NT2/D1 (cell line): ENCODE results near the gene MMP1.

Experiments used
- SUZ12 ChIP-seq: IDR thresholded peaks from 2 replicates; pipeline ENCODE4 v1.6.1; 2011; ENCODE audit not compliant: insufficient read length, insufficient read depth; ENCODE audit errors: extremely low read depth
- ZNF274 ChIP-seq: IDR thresholded peaks from 2 replicates; pipeline ENCODE4 v1.6.1; 2011; ENCODE audit warnings: mild to moderate bottlenecking, low read depth, low read length

GRCh38 chr11:102831489-102832440, 33.8 kb upstream of the MMP1 start:
- no peak for TF ChIP-seq ZNF274
- TF ChIP-seq SUZ12, result no peak
